Stimulated activated CD4-positive, alpha-beta T cell treated with anti-CD3 and anti-CD28 coated beads, Interleukin-15, amount 100 ng/mL, for 1 hour (primary cell): ENCODE data around the gene PSMD13.

Experiments
- DNase-seq, 2 donors: peaks; one replicate each; pipeline ENCODE4 v3.0.0-alpha.2; 2020; ENCODE audit warnings: low read depth in 1 of 2, low spot score in 1 of 2

The PSMD13 gene

GRCh38 chr11:297586-298405 lies 61.0 kb downstream of the PSMD13 start:
- DNase-seq = no peak

GRCh38 chr11:298406-299065 lies 61.8 kb downstream of the PSMD13 start:
- DNase-seq = no peak

GRCh38 chr11:299081-299891 lies 62.5 kb downstream of the PSMD13 start, which contains the start of gene IFITM5:
Gene IFITM5, minus strand, starts transcription at chr11:299526. Its CDS starts 36 bp downstream, at chr11:299490.
- no peak for DNase-seq

GRCh38 chr11:299951-300735 lies 63.4 kb downstream of the PSMD13 start:
- DNase-seq = no peak
